ENCODE data around the gene PCBD1.

DNA sequence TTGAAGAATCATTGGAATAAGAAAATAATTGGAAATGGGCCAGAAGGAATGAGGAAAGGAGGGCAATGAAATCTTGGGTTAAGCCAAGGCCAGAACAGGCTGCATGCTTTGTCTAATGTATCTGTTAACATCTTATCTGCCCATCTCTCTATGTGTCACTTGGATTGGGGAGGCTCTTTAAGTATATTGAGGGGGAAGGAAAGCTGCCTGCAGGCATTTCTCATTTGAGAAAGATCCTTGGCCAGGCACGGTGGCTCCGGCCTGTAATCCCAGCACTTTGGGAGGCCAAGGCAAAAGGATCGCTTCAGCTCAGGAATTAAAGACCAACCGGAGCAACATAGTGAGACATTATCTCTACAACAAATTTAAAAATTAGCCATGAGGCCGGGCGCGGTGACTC lies 14.3 kb downstream of the PCBD1 start:
- TF ChIP-seq, protein P1, sequence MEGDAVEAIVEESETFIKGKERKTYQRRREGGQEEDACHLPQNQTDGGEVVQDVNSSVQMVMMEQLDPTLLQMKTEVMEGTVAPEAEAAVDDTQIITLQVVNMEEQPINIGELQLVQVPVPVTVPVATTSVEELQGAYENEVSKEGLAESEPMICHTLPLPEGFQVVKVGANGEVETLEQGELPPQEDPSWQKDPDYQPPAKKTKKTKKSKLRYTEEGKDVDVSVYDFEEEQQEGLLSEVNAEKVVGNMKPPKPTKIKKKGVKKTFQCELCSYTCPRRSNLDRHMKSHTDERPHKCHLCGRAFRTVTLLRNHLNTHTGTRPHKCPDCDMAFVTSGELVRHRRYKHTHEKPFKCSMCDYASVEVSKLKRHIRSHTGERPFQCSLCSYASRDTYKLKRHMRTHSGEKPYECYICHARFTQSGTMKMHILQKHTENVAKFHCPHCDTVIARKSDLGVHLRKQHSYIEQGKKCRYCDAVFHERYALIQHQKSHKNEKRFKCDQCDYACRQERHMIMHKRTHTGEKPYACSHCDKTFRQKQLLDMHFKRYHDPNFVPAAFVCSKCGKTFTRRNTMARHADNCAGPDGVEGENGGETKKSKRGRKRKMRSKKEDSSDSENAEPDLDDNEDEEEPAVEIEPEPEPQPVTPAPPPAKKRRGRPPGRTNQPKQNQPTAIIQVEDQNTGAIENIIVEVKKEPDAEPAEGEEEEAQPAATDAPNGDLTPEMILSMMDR (IDR thresholded peaks at IDR 0.05; ENCODE audit: insufficient read depth, low read depth, low read length), result no peak
- no peak for TF ChIP-seq EZH2 (IDR thresholded peaks at IDR 0.05; ENCODE audit: insufficient read depth, low read length)
